ENCODE measurements around the gene AGPAT2.
A peak's percentile ranks its signal among the peaks of the same experiment; 100 is the strongest.

AGPAT2 gene

GRCh38 chr9:136625101-136626065 lies 61.9 kb downstream of the AGPAT2 start:
- peak; percentile 64 for DNase-seq (ENCODE audit: low spot score)

GRCh38 chr9:136624184-136624951 lies 62.9 kb downstream of the AGPAT2 start:
- no peak for DNase-seq (ENCODE audit: low spot score)

- DNase-seq (ENCODE audit: low spot score): no peak
Measured at GRCh38 chr9:136623842-136624183, 63.4 kb downstream of the AGPAT2 start.
